ENCODE measurements around the gene TRHDE.
"Not testable (repeated sequence)": the region's sequence is repeated elsewhere in the genome, so short reads cannot be mapped to it uniquely, and the experiment has no call there.

Gene TRHDE

DNA sequence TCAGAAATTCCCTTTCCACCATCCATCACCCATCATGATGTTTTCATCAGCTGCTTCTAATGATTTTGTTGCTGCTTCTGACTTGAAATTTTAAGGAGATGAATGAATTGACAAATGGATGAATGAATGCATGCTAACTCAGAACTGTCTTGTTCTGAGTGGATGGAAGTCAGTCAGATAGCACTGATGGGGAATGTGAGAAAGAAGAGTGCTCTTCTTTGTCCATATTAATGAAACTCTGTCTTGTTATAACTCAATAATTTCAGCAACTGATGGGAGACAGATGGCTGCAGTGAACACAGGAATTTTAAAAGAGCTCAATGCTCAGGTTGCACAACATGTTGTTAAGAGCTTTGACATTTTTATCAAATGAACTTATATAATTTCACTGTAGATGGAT, 422.0 kb downstream of the TRHDE start:
- DNase-seq (ENCODE audit: insufficient read length, low spot score) = no peak
- no peak for FAIRE-seq

DNA sequence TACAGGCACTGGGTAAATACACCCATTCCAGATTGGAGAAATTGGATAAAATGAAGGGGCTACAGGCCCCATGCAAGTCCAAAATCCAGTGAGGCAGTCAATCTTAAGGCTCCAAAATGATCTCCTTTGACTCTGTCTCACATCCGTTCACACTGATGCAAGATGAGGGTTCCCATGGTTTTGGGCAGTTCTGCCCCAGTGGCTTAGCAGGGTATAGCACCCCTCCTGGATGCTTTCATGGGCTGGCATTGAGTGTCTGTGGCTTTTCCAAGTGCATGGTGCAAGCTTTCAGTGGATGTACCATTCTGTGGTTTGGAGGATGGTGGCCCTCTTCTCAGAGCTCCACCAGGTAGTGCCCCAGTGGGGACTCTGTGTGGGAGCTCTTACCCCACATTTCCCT, 427.2 kb downstream of the TRHDE start:
- FAIRE-seq (no peak), DNase-seq (ENCODE audit: insufficient read length, low spot score) (no peak)

DNA sequence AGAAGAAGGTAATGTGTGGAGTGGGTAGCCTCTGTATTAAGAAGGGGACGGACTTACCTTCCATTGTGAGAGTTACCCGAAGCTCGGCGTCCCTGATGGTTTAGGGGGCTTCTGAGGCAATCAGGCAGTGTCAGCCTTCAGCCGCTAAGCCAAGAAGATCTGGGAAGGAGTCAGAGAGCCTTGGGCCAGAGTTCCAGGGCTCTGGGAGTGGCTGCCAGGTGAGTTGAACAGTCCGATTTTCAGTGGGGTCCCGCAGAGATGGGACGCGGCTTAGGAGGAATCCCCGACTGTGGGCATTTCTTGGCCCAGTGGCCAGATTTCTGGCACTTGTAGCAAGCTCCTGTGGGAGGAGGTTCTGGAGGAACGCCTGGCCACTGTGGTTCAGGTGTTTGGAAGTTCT, 439.9 kb downstream of the TRHDE start:
- not testable (repeated sequence) for DNase-seq (ENCODE audit: insufficient read length, low spot score); FAIRE-seq

DNA sequence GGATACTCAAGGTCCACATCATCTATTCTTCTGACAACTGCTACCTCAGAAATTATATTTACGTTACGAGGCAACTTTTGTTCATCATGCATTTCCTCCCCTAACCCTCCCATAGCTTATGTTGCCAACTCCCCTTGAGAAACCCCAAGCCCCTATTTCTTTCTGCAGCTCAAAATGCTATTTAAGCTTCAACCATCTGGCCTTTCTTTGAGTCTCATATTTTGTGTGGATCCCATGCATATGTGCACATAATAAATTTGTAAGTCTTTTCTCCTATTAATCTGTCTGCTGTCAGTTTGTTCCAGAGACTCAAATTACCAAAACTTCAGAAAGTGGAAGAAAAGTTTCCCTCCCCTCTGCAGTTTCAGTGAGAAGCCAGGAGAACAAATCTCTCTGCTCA, 444.1 kb downstream of the TRHDE start:
- DNase-seq (ENCODE audit: insufficient read length, low spot score) (no peak), FAIRE-seq (no peak)

DNA sequence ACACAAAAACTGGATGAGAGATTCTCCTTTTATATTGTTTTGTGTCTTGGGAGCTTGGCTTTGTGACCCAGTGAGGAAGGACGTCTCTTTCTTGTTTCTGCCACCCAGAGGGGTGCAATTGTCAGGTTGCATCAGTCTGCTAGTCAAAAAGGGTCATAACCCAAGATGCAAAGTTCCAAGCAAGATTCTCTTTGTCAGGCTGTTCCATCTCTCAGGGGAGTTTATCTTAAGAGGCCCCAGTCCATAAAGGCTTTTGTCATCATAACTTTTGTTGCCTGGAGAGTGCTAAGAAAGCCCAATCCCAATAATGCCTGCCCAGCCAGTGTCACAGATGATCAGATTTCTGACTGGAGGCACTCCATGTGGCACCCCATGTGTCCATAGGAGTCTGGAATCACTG, 444.9 kb downstream of the TRHDE start:
- FAIRE-seq (no peak), DNase-seq (ENCODE audit: insufficient read length, low spot score) (no peak)

Measured in GM19239 (cell line).